Gastroesophageal sphincter (tissue), 4 donors: ENCODE data around the gene PDF. TPM values are rescaled to one million over a fixed set of nuclear protein-coding genes. Genes with fewer than 3 reads are reported as not detected.

Experiments used
- ATAC-seq: fragments of 150-250 bp; one replicate; pipeline ENCODE4 v1.9.1; 2016; ENCODE audit warnings: mild to moderate bottlenecking, moderate library complexity
- H3K27ac ChIP-seq, 4 donors: fragments of 200-600 bp; sonication (generic) in 3 of 4; 1 replicate in 3 of 4; 2 replicates in 1 of 4; pipeline ENCODE4 v1.5.1; 2016 to 2019
- H3K27me3 ChIP-seq: fragments of 200-600 bp; sonication (generic); one replicate; pipeline ENCODE4 v1.5.1; 2019
- H3K36me3 ChIP-seq, 2 donors: fragments of 200-600 bp; sonication (generic); one replicate each; pipeline ENCODE4 v1.5.1; 2019; ENCODE audit warnings: control low read depth in 1 of 2
- H3K4me1 ChIP-seq, 3 donors: fragments of 200-600 bp; sonication (generic); 1 replicate in 2 of 3; 2 replicates in 1 of 3; pipeline ENCODE4 v1.5.1; 2016 to 2019; ENCODE audit warnings: control low read depth in 2 of 3
- H3K4me3 ChIP-seq, 2 donors: fragments of 200-600 bp; sonication (generic); one replicate each; pipeline ENCODE4 v1.5.1; 2019; ENCODE audit warnings: mild to moderate bottlenecking in 1 of 2, moderate library complexity in 1 of 2
- H3K9me3 ChIP-seq, 3 donors: fragments of 200-600 bp; sonication (generic); one replicate each; pipeline ENCODE4 v1.5.1; 2017 to 2019; ENCODE audit warnings: control low read depth in 2 of 3
- CTCF ChIP-seq, 4 experiments: fragments of 200-600 bp in 2 of 4; fragments of 450-650 bp in 2 of 4; sonication (generic) in 1 of 4; IDR thresholded peaks; one replicate each; pipeline ENCODE4 v1.5.1; 2017 to 2019; ENCODE audit warnings: antibody characterized with exemption in 4 of 4, mild to moderate bottlenecking in 2 of 4, moderate library complexity in 2 of 4
- EP300 ChIP-seq: sonication (generic); formaldehyde crosslinking; IDR thresholded peaks from one replicate; pipeline ENCODE4 v1.6.1; 2017; ENCODE audit warnings: antibody characterized with exemption, mild to moderate bottlenecking
- POLR2A ChIP-seq, 2 donors: fragments of 450-650 bp; IDR thresholded peaks; one replicate each; pipeline ENCODE4 v1.6.1; 2017; ENCODE audit warnings: antibody characterized with exemption in 2 of 2, mild to moderate bottlenecking in 2 of 2, moderate library complexity in 1 of 2
- POLR2AphosphoS5 ChIP-seq: sonication (generic); formaldehyde crosslinking; IDR thresholded peaks from one replicate; pipeline ENCODE4 v1.6.1; 2017; ENCODE audit warnings: antibody characterized with exemption
- WGBS, 2 donors: methylation state at CpG; one replicate each; pipeline ENCODE4 v1.1.5; 2018; ENCODE audit warnings: low coverage in 1 of 2; 5-methylcytosine and 5-hydroxymethylcytosine counted together
- total RNA-seq, 4 donors: library from RNA; depleted of rRNA; stranded (reverse); fragments of >200 nt; gene quantifications; one replicate each; pipeline ENCODE4 v1.1.0, GENCODE V29; 2016

PDF gene
- total RNA-seq, 4 donors from 2014 or later = 0.49 to 16.0 (median 13.7) TPM

- Histone ChIP-seq H3K4me3 (no peak overlapping the region), H3K4me1 (peaks cover 3 to 13% (median 5%) of the 10 kb centered on the region in 3 donors), H3K9me3 (no peaks in the 10 kb centered on the region), H3K27ac (no peak overlapping the region), H3K36me3 (peaks cover 0 to 26% of the 10 kb centered on the region in 2 donors), H3K27me3 (no peaks in the 10 kb centered on the region)
- no peak for ATAC-seq
- WGBS, 2 donors = 83 to 86% methylated on average over 1 to 5 of the region's 5 CpGs
- no peak for TF ChIP-seq POLR2AphosphoS5
- no peak for TF ChIP-seq POLR2A (IDR thresholded peaks at IDR 0.05)
- TF ChIP-seq CTCF (IDR thresholded peaks at IDR 0.05) = no peak
- TF ChIP-seq EP300 = no peak
Measured at GRCh38 chr16:69344171-69344570, 13.8 kb upstream of the PDF start.

GRCh38 chr16:69340095-69340644 is 9.8 kb upstream of the PDF start:
- TF ChIP-seq POLR2A (IDR thresholded peaks at IDR 0.05) = no peak
- no peak for TF ChIP-seq CTCF (IDR thresholded peaks at IDR 0.05)
- TF ChIP-seq POLR2AphosphoS5 = no peak
- no peak for TF ChIP-seq EP300
- WGBS, 2 donors = 0 to 14% methylated on average over 5 to 8 of the region's 16 CpGs
- ATAC-seq = no peak
- Histone ChIP-seq H3K4me1 (peaks cover 3 to 31% (median 17%) of the 10 kb centered on the region in 3 donors), H3K9me3 (no peaks in the 10 kb centered on the region), H3K27me3 (no peaks in the 10 kb centered on the region), H3K36me3 (peaks cover 0 to 38% of the 10 kb centered on the region in 2 donors), H3K27ac (peak overlapping the region; percentile 77 to 95 (median 92)), H3K4me3 (peak overlapping the region; percentile 89 to 92)

- Histone ChIP-seq H3K9me3 (no peaks in the 10 kb centered on the region), H3K36me3 (peaks cover 0 to 45% of the 10 kb centered on the region in 2 donors), H3K27ac (peak within 1 kb of the TSS; percentile 80 to 95 (median 92)), H3K4me3 (peak within 1 kb of the TSS; percentile 89 to 92), H3K27me3 (no peaks in the 10 kb centered on the region), H3K4me1 (peaks cover 3 to 36% (median 17%) of the 10 kb centered on the region in 3 donors)
- ATAC-seq = peak; percentile 98
- TF ChIP-seq POLR2A (IDR thresholded peaks at IDR 0.05) (peak; percentile 42 to 59), EP300 (no peak), CTCF (IDR thresholded peaks at IDR 0.05) (peak in 3 of 4 experiments; percentile 85 to 89 (median 89)), POLR2AphosphoS5 (peak; percentile 78)
- WGBS, 2 donors = 0% methylated on average over 10 to 16 of the region's 77 CpGs
Measured at GRCh38 chr16:69339289-69340094, 9.1 kb upstream of the PDF start, which contains the start of the genes COG8 and NIP7. Gene COG8, minus strand, starts transcription at chr16:69339564. Its CDS starts 12 bp downstream, at chr16:69339552. Gene NIP7, plus strand, starts transcription at chr16:69339772. Its CDS starts 58 bp downstream, at chr16:69339830.

GRCh38 chr16:69338557-69339288 is 8.3 kb upstream of the PDF start:
- no peaks in the 10 kb centered on the region for H3K9me3 ChIP-seq
- H3K36me3 ChIP-seq = peaks cover 0 to 46% of the 10 kb centered on the region in 2 donors
- TF ChIP-seq POLR2A (IDR thresholded peaks at IDR 0.05) (no peak), POLR2AphosphoS5 (no peak), EP300 (no peak), CTCF (IDR thresholded peaks at IDR 0.05) (no peak)
- peaks cover 3 to 44% (median 17%) of the 10 kb centered on the region in 3 donors for H3K4me1 ChIP-seq
- ATAC-seq = no peak
- peak overlapping the region; percentile 89 to 92 for H3K4me3 ChIP-seq
- H3K27me3 ChIP-seq = no peaks in the 10 kb centered on the region
- 22 to 30% methylated on average over 20 to 25 of the region's 46 CpGs for WGBS, 2 donors
- peak overlapping the region; percentile 80 to 95 (median 92) for H3K27ac ChIP-seq
